HEK293 (cell line): ENCODE measurements around the gene ANO9.

ENCODE experiments used
- CTCF ChIA-PET: fragments of 350-600 bp; formaldehyde crosslinking; extraction: SDS; loops from one replicate; lab custom pipeline; 2021; ENCODE audit warnings: antibody characterized with exemption; lab: Yijun Ruan, JAX
- POLR2A ChIA-PET: fragments of 300-600 bp; formaldehyde crosslinking; extraction: SDS; loops from one replicate; lab custom pipeline; 2020; ENCODE audit warnings: antibody characterized with exemption, inconsistent platforms; lab: Yijun Ruan, JAX
- H3K27ac ChIP-seq: fragments of 200-500 bp; sonication (Bioruptor generic); 2 replicates; pipeline ENCODE4 v1.5.1; 2014; ENCODE audit warnings: low read depth, low read length, control low read depth, inconsistent platforms; ENCODE audit errors: extremely low read depth
- H3K36me3 ChIP-seq, 2 experiments: fragments of 200-500 bp in 1 of 2; sonication (Bioruptor generic) in 1 of 2; 1 replicate in 1 of 2; 2 replicates in 1 of 2; pipeline ENCODE4 v1.5.1; 2014 to 2017; ENCODE audit warnings: inconsistent platforms in 2 of 2, low read length in 2 of 2; ENCODE audit not compliant: control insufficient read depth in 2 of 2, insufficient read depth in 1 of 2
- H3K4me1 ChIP-seq: fragments of 200-500 bp; sonication (Bioruptor generic); 2 replicates; pipeline ENCODE4 v1.5.1; 2014; ENCODE audit warnings: mild to moderate bottlenecking, low read length, inconsistent platforms; ENCODE audit not compliant: control insufficient read depth, insufficient read depth
- H3K4me3 ChIP-seq: 2 replicates; pipeline ENCODE4 v1.5.1; 2011; ENCODE audit warnings: low read depth, mild to moderate bottlenecking, control low read depth, low read length, moderate library complexity
- H3K9me3 ChIP-seq: fragments of 200-500 bp; sonication (Bioruptor generic); 2 replicates; pipeline ENCODE4 v1.5.1; 2014; ENCODE audit warnings: low read depth, low read length, inconsistent platforms; ENCODE audit not compliant: control insufficient read depth, insufficient read depth
- GLIS1 ChIP-seq: fragments of 450-650 bp; formaldehyde crosslinking; IDR thresholded peaks from 2 replicates; pipeline ENCODE4 v1.5.1; 2016; ENCODE audit warnings: missing biosample characterization, missing genetic modification characterization
- GLIS2 ChIP-seq: fragments of 450-650 bp; formaldehyde crosslinking; IDR thresholded peaks from 2 replicates; pipeline ENCODE4 v1.5.1; 2016; ENCODE audit warnings: missing biosample characterization, missing genetic modification characterization
- KLF1 ChIP-seq: fragments of 450-650 bp; formaldehyde crosslinking; IDR thresholded peaks from 2 replicates; pipeline ENCODE4 v1.5.1; 2016; ENCODE audit warnings: missing biosample characterization, missing genetic modification characterization
- MYNN ChIP-seq: fragments of 450-650 bp; formaldehyde crosslinking; IDR thresholded peaks from 2 replicates; pipeline ENCODE4 v1.5.1; 2016; ENCODE audit warnings: missing biosample characterization, missing genetic modification characterization, borderline replicate concordance
- OSR2 ChIP-seq: fragments of 450-650 bp; formaldehyde crosslinking; IDR thresholded peaks from 2 replicates; pipeline ENCODE4 v1.5.1; 2016; ENCODE audit warnings: missing biosample characterization, missing genetic modification characterization
- OVOL3 ChIP-seq: fragments of 450-650 bp; formaldehyde crosslinking; IDR thresholded peaks from 2 replicates; pipeline ENCODE4 v1.5.1; 2016; ENCODE audit warnings: missing biosample characterization, missing genetic modification characterization
- SALL2 ChIP-seq: fragments of 450-650 bp; formaldehyde crosslinking; IDR thresholded peaks from 2 replicates; pipeline ENCODE4 v1.5.0; 2017; ENCODE audit warnings: missing biosample characterization, mild to moderate bottlenecking, missing genetic modification characterization, borderline replicate concordance
- ZFP3 ChIP-seq: fragments of 450-650 bp; formaldehyde crosslinking; IDR thresholded peaks from 2 replicates; pipeline ENCODE4 v1.5.1; 2016; ENCODE audit warnings: low read depth, missing biosample characterization, missing genetic modification characterization
- ZIC2 ChIP-seq: fragments of 450-650 bp; formaldehyde crosslinking; IDR thresholded peaks from 2 replicates; pipeline ENCODE4 v1.5.1; 2016; ENCODE audit warnings: missing biosample characterization, missing genetic modification characterization
- ZNF239 ChIP-seq: fragments of 450-650 bp; formaldehyde crosslinking; IDR thresholded peaks from 2 replicates; pipeline ENCODE4 v1.5.1; 2016; ENCODE audit warnings: missing biosample characterization, missing genetic modification characterization
- ZNF404 ChIP-seq: fragments of 450-650 bp; formaldehyde crosslinking; IDR thresholded peaks from 2 replicates; pipeline ENCODE4 v1.5.1; 2017; ENCODE audit warnings: missing biosample characterization, missing genetic modification characterization
- ZNF621 ChIP-seq: fragments of 450-650 bp; formaldehyde crosslinking; IDR thresholded peaks from 2 replicates; pipeline ENCODE4 v1.5.1; 2017; ENCODE audit warnings: missing biosample characterization, missing genetic modification characterization
- ZNF785 ChIP-seq: fragments of 450-650 bp; formaldehyde crosslinking; IDR thresholded peaks from 2 replicates; pipeline ENCODE4 v1.5.1; 2016; ENCODE audit warnings: missing biosample characterization, missing genetic modification characterization
- ZNF843 ChIP-seq: fragments of 450-650 bp; formaldehyde crosslinking; IDR thresholded peaks from 2 replicates; pipeline ENCODE4 v1.5.1; 2016; ENCODE audit warnings: missing biosample characterization, missing genetic modification characterization
- TF ChIP-seq, protein P1 (sequence below): sonication (generic); formaldehyde crosslinking; IDR thresholded peaks from 2 replicates; pipeline ENCODE4 v1.8.1; 2022; ENCODE audit warnings: mild to moderate bottlenecking, moderate library complexity, missing genetic modification reagents
- TF ChIP-seq, protein P2 (sequence below): fragments of 450-650 bp; formaldehyde crosslinking; IDR thresholded peaks from 2 replicates; pipeline ENCODE4 v1.5.1; 2016; ENCODE audit warnings: missing biosample characterization, missing genetic modification characterization

The ANO9 gene

DNA sequence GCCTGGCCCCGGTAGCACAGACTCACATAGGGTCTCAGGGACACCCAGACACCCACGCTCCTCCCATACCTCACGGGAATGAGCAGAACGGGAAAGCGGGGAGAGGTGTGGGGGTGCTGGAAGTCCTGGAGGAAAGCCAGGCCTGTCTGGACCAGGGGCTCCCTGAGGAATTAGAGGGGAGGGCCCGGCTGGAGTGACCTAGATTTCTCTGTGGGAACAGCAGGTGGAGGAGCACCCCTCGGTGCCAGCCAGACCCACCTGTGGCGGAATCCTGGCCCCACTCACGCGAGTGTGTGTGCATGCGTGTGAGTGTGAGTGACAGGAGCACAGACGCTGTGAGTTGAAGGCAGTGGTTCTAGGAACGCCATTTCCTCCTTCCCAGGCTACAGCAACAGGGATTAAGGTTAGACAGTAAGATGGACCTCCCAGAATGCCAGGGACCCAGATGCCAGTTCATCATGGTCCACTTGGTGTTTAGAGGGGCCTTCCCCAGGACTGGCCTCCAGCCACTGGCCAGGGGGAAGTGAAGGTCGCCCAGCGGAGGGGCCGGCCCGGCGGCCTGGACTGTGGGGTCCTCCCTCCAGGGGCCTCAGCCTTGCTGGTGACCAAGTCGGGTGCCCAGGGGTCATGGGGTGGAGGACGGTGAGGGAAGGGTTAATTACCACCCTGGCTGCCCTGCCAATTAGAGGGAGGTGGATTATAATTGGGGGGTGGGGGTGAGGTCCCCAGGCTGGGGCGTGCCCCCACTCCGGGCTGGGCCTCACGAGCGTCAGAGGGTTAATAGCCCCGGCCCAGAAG lies 46.8 kb downstream of the ANO9 start:
- Histone ChIP-seq H3K4me1 (no peaks in the 10 kb centered on the region; the same call in 1 of the 2 replicates), H3K9me3 (no peaks in the 10 kb centered on the region), H3K27ac (peak overlapping the region; percentile 73; the same call in 1 of the 2 replicates), H3K4me3 (peak overlapping the region; percentile 33), H3K36me3 (peaks cover 0 to 34% of the 10 kb centered on the region in 2 experiments; a peak in 1 of 3 replicates)
- POLR2A ChIA-PET = no interaction called here
- CTCF ChIA-PET = no interaction called here
- peak; percentile 35; the same call in 1 of the 2 replicates for TF ChIP-seq GLIS2 (tag by site-specific recombination)
- TF ChIP-seq ZNF785 (tag by site-specific recombination) = no peak
- TF ChIP-seq, all 188 proteins: peak for 1

DNA sequence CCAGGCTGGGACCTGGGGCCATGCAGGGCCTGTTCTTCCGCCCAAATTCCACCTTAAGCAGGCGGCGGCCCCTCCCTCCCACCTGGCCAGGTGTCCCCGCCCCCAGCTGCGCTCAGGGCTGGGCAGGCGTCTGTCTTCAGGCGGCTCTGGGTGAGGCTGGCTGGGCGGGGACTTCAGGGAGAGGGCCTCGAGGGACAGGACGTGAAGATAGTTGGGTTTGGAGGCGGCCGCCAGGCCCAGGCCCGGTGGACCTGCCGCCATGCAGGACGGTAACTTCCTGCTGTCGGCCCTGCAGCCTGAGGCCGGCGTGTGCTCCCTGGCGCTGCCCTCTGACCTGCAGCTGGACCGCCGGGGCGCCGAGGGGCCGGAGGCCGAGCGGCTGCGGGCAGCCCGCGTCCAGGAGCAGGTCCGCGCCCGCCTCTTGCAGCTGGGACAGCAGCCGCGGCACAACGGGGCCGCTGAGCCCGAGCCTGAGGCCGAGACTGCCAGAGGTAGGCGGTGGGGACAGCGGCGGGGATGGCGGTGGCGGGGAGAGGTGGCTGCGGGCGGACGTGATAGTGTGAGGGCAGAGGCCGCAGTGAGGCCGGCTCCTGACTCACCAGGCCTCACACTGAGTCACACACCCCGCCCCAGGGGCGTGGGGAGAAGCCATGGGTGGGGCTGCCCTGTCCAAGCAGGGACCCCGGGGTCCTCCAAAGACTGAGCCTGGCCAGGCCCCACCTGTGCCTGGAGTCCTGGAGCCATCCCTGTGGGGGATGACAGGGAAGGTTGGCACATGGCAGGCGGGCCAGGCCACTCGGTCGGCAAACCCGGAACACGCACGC lies 47.6 kb downstream of the ANO9 start, which contains the start of gene PKP3:
PKP3 (plus strand) TSS at position 176 of the 824 bp plus-strand sequence; CDS start at position 260, 84 bp downstream.
- ChIA-PET POLR2A (interaction anchor here (0.6 kb wide), 1 partner anchor 170 kb away, joined by 4 read pairs; no protein-coding TSS in a partner anchor), CTCF (interaction anchor here (0.5 to 0.7 kb wide), 2 partner anchors 13 to 188 kb away, joined by 3 read pairs; no protein-coding TSS in a partner anchor)
- peak within 1 kb of the TSS; percentile 33 for H3K4me3 ChIP-seq
- H3K9me3 ChIP-seq = no peaks in the 10 kb centered on the region
- peaks cover 0 to 28% of the 10 kb centered on the region in 2 experiments; a peak in 1 of 3 replicates for H3K36me3 ChIP-seq
- peak within 1 kb of the TSS; percentile 73; the same call in 1 of the 2 replicates for H3K27ac ChIP-seq
- no peaks in the 10 kb centered on the region; the same call in 1 of the 2 replicates for H3K4me1 ChIP-seq
- TF ChIP-seq, protein P1, sequence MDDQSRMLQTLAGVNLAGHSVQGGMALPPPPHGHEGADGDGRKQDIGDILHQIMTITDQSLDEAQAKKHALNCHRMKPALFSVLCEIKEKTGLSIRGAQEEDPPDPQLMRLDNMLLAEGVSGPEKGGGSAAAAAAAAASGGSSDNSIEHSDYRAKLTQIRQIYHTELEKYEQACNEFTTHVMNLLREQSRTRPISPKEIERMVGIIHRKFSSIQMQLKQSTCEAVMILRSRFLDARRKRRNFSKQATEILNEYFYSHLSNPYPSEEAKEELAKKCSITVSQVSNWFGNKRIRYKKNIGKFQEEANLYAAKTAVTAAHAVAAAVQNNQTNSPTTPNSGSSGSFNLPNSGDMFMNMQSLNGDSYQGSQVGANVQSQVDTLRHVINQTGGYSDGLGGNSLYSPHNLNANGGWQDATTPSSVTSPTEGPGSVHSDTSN = 0 out of 2 replicates have a peak, but pooled peaks have one; percentile 65
- no peak for TF ChIP-seq MYNN (tag by site-specific recombination)
- no peak for TF ChIP-seq ZNF239
- TF ChIP-seq ZNF621 = no peak
- TF ChIP-seq KLF1 = peak; percentile 64
- 0 out of 2 replicates have a peak, but pooled peaks have one; percentile 19 for TF ChIP-seq ZIC2 (tag by site-specific recombination)
- no peak for TF ChIP-seq SALL2 (tag by site-specific recombination)
- TF ChIP-seq OVOL3 (tag by site-specific recombination) = no peak
- TF ChIP-seq, protein P2, sequence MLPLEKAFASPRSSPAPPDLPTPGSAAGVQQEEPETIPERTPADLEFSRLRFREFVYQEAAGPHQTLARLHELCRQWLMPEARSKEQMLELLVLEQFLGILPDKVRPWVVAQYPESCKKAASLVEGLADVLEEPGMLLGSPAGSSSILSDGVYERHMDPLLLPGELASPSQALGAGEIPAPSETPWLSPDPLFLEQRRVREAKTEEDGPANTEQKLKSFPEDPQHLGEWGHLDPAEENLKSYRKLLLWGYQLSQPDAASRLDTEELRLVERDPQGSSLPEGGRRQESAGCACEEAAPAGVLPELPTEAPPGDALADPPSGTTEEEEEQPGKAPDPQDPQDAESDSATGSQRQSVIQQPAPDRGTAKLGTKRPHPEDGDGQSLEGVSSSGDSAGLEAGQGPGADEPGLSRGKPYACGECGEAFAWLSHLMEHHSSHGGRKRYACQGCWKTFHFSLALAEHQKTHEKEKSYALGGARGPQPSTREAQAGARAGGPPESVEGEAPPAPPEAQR (tag by site-specific recombination) = no peak
- TF ChIP-seq OSR2 = no peak
- TF ChIP-seq ZFP3 (tag by site-specific recombination) = no peak

DNA sequence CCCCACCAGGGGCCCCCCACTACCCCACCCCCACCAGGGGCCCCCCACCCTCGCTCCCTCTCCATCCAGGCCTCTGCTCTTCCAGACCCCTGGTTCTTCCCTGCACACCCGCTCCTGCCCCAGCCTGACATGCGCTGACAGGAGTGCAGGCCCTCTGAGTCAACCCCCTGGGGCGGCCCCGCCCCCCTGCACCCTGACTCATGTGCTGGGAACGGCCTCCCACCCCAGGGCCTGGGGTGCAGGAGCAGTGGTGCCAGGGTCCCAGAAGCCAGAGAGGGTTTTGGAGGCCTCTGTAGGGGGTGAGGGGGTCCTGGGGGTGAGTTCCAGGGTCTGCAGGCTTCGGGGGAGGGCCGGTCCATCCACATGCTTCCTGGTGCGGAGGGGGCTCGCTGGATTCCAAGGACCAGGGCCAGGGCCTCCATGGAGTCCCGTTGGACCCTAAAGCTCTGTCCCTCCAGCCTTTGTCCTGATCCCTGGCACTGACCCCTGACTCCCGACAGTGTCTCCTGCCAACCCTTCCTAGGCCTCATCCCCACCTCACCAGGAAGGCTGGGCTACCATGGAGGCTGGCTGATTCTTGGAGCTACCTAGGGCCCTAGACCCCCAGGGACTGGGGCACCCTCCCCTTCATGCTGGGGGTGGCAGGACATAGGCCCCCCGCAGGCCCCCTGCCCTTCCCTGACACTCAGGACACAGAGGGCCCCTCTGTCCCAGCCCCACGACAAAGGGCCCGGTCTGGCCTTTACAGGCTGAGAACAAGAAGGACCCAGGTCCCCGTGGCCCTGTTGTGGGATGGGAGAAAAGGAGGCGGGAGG lies 48.4 kb downstream of the ANO9 start:
- Histone ChIP-seq H3K36me3 (peaks cover 0 to 23% of the 10 kb centered on the region in 2 experiments; a peak in 1 of 3 replicates), H3K9me3 (no peaks in the 10 kb centered on the region)
- POLR2A ChIA-PET = interaction anchor here (0.6 to 1.0 kb wide), 2 partner anchors 23 to 362 kb away, joined by 3 to 4 read pairs; no protein-coding TSS in a partner anchor

More for the DNA sequence above, 48.4 kb downstream of the ANO9 start:
- TF ChIP-seq ZNF404 (no peak), GLIS2 (tag by site-specific recombination) (0 out of 2 replicates have a peak, but pooled peaks have one; percentile 19), ZNF843 (tag by site-specific recombination) (no peak), GLIS1 (tag by site-specific recombination) (peak; percentile 6; the same call in 1 of the 2 replicates)
- no peaks in the 10 kb centered on the region; the same call in 1 of the 2 replicates for H3K4me1 ChIP-seq
- CTCF ChIA-PET = interaction anchor here (0.5 to 0.7 kb wide), 2 partner anchors 14 to 189 kb away, joined by 3 read pairs; no protein-coding TSS in a partner anchor
- H3K27ac ChIP-seq = no peak overlapping the region
- H3K4me3 ChIP-seq = no peak overlapping the region
